ENCODE results near the gene HTT.

- TF ChIP-seq EZH2 (IDR thresholded peaks at IDR 0.05), result no peak
- no peak for TF ChIP-seq POLR2A (IDR thresholded peaks at IDR 0.05; ENCODE audit: borderline replicate concordance, extremely low read depth, insufficient read depth, insufficient read length)
- TF ChIP-seq MAX (IDR thresholded peaks at IDR 0.05), result no peak
- TF ChIP-seq YY1 (IDR thresholded peaks at IDR 0.05; ENCODE audit: extremely low read depth, insufficient replicate concordance, low read depth, low read length), result no peak
These were observed 119.2 kb downstream of the HTT start for GRCh38 chr4:3193531-3194203.
